Gastrocnemius medialis (tissue), 4 donors: Measurements from ENCODE around the gene HNRNPF.

Source experiments
- CTCF ChIP-seq, 5 experiments: fragments of 450-650 bp in 3 of 5; fragments of 200-600 bp in 2 of 5; sonication (generic) in 2 of 5; IDR thresholded peaks in 4 of 5; conservative IDR thresholded peaks in 1 of 5; 1 replicate in 4 of 5; 2 replicates in 1 of 5; pipeline ENCODE4 v1.5.1; 2016 to 2019; ENCODE audit warnings: antibody characterized with exemption in 5 of 5, mild to moderate bottlenecking in 3 of 5, moderate library complexity in 3 of 5
- POLR2A ChIP-seq, 2 donors: fragments of 450-650 bp; IDR thresholded peaks; one replicate each; pipeline ENCODE4 v1.6.1; 2017; ENCODE audit warnings: antibody characterized with exemption in 2 of 2, mild to moderate bottlenecking in 2 of 2, moderate library complexity in 2 of 2

- TF ChIP-seq CTCF (IDR thresholded peaks at IDR 0.05 in 4 of 5, conservative IDR thresholded peaks at IDR 0.05 in 1 of 5) (no peak), POLR2A (IDR thresholded peaks at IDR 0.05) (no peak)
Measured at GRCh38 chr10:43383204-43383971, 25.6 kb downstream of the HNRNPF start.
